GM19468 (cell line): Measurements from ENCODE around the gene FNBP1.
"Not testable (repeated sequence)": the region's sequence is repeated elsewhere in the genome, so short reads cannot be mapped to it uniquely, and the experiment has no call there.

ENCODE experiments used
- ATAC-seq: cut with Tn5 transposase; IDR thresholded peaks from one replicate; pipeline ENCODE4 v1.9.1; 2021; ENCODE audit warnings: mild to moderate bottlenecking, moderate library complexity, moderate number of reproducible peaks; ENCODE audit not compliant: unreplicated experiment; ENCODE audit errors: extremely low read depth

The FNBP1 gene

GRCh38 chr9:129968690-129969485 lies 74.1 kb downstream of the FNBP1 start:
- no peak for ATAC-seq

DNA sequence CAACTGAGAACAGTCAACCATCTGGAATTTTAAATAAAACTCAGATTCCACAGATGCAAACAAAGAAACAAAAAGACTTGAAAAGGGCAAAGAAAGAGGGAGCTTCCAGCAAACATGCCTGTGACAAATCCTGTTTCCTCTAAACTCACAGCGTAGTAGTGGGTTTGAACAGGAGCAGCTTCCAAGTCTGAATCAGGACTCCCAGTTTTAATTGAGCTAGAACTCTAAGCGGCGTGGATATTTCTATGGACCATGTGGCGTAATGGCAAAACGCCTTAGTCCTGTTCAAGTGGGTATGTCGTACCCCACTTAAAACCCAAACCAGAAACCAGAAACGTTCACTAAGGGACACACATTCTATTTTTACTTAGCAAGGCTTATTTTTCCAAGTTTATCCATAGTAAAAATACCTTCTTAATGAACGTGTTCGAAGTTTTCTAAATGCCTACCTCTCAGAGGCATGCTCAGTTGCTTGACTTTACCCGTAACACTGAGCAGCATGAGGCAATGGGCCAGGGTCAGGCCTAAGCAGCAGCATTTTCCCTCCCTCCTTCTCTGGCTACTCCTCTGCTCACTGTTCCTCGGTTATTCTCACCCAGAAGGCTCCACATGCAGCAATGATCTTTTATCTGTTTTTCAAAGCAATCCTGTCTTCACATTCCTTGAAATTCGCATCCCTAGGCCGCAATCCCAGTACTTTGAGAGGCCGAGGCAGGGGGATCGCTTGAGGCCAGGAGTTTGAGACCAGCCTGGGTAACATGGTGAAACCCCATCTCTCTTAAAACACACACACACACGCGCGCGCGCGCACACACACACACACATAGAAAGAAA lies 77.9 kb downstream of the FNBP1 start:
- ATAC-seq = no peak

GRCh38 chr9:129962889-129963703 lies 79.9 kb downstream of the FNBP1 start:
- no peak for ATAC-seq

DNA sequence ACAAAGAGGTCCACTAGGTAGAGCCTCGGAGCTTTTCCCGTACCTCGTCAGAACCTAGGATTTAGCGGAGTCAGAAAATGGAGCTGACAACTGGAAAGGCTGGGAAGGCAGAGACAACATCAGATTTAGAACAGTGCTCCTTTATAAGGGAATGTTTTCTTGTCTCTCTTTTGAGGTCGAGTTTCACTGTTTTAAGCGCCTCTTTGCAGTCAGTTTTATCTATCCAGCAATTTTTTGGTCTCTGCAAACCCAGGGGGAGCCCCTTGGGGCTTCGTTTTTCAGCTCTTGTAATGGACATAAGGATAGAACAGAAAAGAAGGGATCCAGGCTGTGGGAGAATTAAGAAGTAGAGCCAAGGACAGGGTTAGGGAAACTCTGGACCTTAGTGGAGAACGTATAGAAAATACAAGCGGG lies 80.5 kb downstream of the FNBP1 start:
- ATAC-seq = no peak

DNA sequence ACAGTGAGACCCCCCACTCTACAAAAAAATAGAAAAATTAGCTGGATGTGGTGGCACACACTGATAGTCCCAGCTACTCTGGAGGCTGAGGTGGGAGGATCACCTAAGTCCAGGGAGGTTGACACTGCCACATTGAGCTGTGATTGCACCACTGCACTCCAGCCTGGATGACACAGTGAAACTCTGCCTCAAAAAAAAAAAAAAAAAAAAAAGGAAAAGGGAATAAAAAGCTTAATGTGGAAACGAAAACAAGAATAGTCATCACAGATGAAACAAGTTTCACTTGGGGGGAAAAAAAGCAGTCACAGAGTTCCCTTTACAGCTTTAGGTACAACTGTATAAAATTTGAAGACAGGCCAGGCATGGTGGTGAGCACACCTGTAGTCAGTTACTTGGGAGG lies 84.2 kb downstream of the FNBP1 start:
- ATAC-seq = no peak

- ATAC-seq = no peak
Observed at GRCh38 chr9:129954868-129955550, 88.0 kb downstream of the FNBP1 start.

- no peak for ATAC-seq
Observed at GRCh38 chr9:129953736-129954135, 89.3 kb downstream of the FNBP1 start.

DNA sequence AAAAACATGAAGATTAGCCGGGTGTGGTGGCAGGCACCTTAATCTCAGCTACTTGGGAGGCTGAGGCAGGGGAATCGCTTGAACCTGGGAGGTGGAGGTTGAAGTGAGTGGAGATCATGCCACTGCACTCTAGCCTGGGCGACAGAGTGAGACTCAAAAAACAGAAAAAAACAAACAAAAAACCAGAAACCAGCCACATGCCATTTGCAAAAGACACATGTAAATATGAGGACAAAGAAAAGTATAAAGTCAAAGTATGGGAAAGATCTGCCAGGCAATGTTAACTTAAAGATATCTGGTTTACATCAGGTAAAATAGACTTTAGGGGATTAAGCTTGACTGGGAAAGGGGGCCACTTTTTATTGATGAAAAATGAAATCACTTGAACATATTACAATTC lies 90.7 kb downstream of the FNBP1 start:
- no peak for ATAC-seq

GRCh38 chr9:129949821-129950220 lies 93.2 kb downstream of the FNBP1 start:
- ATAC-seq = no peak

DNA sequence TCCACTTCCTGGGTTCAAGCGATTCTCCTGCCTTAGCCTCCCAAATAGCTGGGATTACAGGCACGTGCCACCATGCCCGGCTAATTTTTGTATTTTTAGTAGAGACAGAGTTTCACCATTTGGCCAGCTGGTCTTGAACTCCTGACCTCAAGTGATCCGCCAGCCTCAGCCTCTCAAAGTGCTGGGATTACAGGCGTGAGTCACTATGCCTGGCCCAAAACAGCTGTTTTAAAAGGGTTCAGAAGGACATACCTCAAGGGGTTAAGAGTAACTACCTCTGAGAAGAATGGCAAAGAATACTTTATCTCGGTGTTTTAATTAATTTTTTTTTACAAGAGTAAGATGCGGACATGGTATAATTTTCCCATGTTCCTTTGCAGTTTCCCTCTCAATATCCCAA lies 94.4 kb downstream of the FNBP1 start:
- ATAC-seq = not testable (repeated sequence)

- no peak for ATAC-seq
Observed at GRCh38 chr9:129946246-129946995, 96.6 kb downstream of the FNBP1 start.

GRCh38 chr9:129945314-129945713 lies 97.7 kb downstream of the FNBP1 start:
- ATAC-seq = no peak

- no peak for ATAC-seq
Observed at GRCh38 chr9:129944506-129945116, 98.4 kb downstream of the FNBP1 start.

GRCh38 chr9:129939431-129939830 lies 103.6 kb downstream of the FNBP1 start:
- no peak for ATAC-seq

DNA sequence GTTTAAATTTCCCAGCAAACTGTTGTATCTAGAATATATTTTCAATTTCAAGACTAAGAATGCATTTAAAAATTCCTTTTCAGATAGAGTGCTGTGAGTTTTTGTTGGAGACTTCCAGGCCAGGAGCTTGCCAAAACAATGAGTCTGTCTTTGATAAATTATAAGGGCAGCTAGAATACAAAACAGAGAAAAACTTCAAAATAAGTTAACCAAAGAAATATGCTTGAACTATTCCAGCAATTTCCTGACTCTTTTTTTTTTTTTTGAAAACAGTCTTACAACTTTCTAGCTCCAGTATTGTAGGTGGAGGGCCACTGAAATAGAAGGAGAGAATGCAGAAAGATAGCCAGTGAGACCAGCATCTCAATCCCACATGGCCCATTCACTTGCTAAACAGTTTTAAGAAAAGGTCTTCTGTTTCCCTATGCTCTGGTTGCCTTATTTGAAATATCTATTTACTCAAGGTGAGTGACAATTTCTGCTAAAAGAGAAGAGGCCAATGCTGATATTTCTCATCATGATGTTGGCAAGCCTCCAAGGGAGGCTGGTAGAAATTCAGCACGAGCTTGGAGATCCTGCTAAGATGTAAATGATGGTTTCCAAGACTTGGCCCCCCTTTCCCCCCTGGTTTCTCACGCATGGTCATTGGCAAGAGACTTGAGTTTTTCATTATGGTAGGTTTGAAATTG lies 104.6 kb downstream of the FNBP1 start:
- ATAC-seq = no peak

DNA sequence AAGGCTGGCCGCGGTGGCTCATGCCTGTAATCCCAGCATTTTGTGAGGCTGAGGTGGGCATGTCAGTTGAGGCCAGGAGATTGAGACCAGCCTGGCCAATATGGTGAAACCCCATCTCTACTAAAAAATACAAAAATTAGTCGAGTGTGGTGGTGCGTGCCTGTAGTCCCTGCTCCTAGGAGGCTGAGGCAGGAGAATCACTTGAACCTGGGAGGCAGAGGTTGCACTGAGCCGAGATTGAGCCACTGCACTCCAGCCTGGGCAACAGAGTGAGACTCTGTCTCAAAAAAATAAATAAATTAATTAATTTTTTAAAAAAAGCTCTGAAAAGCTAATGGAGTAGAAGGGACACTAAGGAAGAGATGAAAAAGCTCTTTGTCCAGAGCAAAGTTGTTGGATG lies 105.1 kb downstream of the FNBP1 start:
- ATAC-seq = not testable (repeated sequence)

DNA sequence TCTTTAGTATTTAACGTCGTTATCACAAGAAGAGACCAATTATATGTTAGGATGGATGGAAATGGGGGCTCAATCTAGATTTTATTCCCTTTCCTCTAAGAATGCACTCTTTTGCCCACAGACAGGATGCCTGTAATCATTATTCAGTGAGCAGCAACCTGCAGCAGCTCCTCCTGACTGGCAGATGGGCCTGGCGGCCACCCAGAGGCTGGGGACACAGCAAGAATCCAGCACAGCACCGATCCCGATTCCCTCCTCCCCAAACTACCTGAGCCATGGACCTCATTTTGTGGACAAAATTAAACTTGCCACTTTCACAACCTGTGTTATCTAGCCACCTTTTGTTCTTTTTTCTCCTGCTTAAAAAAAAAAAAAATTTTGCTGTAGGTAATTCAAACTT lies 106.8 kb downstream of the FNBP1 start:
- no peak for ATAC-seq

DNA sequence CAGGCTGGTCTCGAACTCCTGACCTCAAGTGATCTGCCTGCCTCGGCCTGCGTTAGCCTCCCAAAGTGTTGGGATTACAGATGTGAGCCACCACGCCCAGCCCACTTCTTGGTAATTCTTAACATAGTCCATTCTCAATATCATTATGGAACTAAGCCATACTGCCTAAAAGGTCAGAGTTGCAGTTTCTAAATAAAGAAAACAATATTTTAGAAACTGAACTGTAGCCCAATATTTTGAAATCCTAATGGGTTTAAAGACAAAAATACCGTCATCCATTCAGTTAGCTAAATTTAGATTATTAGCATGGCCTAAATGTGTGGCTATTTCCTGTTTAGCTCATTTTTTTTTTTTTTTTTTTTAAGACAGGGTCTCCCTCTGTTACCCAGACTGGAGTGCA lies 108.2 kb downstream of the FNBP1 start:
- no peak for ATAC-seq
